Lower leg skin (tissue), 4 donors: Measurements from ENCODE around the gene NRL. TPM values are rescaled to one million over a fixed set of nuclear protein-coding genes. Genes with fewer than 3 reads are reported as not detected.

Experiments
- DNase-seq, 2 donors: peaks; one replicate each; pipeline ENCODE4 v3.0.0-alpha.2; 2019; ENCODE audit warnings: low spot score in 2 of 2
- H3K4me3 ChIP-seq: fragments of 200-600 bp; sonication (generic); 2 replicates; pipeline ENCODE4 v1.5.1; 2017; ENCODE audit warnings: mild to moderate bottlenecking, low read depth; ENCODE audit not compliant: poor library complexity, severe bottlenecking
- CTCF ChIP-seq, 3 donors: fragments of 450-650 bp; IDR thresholded peaks; one replicate each; pipeline ENCODE4 v1.5.1; 2016; ENCODE audit warnings: antibody characterized with exemption in 3 of 3, mild to moderate bottlenecking in 3 of 3, moderate library complexity in 2 of 3
- POLR2A ChIP-seq, 2 donors: fragments of 450-650 bp; IDR thresholded peaks; one replicate each; pipeline ENCODE4 v1.6.1; 2016 to 2017; ENCODE audit warnings: antibody characterized with exemption in 2 of 2, mild to moderate bottlenecking in 1 of 2, moderate library complexity in 1 of 2
- WGBS, 2 donors: methylation state at CpG; one replicate each; pipeline ENCODE4 v1.1.5; 2018; 5-methylcytosine and 5-hydroxymethylcytosine counted together
- intact Hi-C: fragments of 100-400 bp; cut with DNase I; formaldehyde crosslinking; loops from one replicate; pipeline ENCODE4 v1.15.0; 2023; ENCODE audit warnings: low total_unique reads
- total RNA-seq, 4 donors: library from RNA; depleted of rRNA; stranded (reverse); fragments of >200 nt; gene quantifications; one replicate each; pipeline ENCODE4 v1.1.0, GENCODE V29; 2016

Gene NRL
- total RNA-seq, 4 donors from 2014 or later, result 0.52 to 2.4 (median 2.2) TPM; not detected in 1

- no peak for DNase-seq
- intact Hi-C loops, result no loop called here
- TF ChIP-seq CTCF (IDR thresholded peaks at IDR 0.05) (no peak), POLR2A (IDR thresholded peaks at IDR 0.05) (no peak)
- WGBS, 2 donors, result 88 to 95% methylated on average over 5 of the region's 5 CpGs
- H3K4me3 ChIP-seq, result no peak overlapping the region
These were observed 32.2 kb downstream of the NRL start for GRCh38 chr14:24082411-24083080.

- no peak for DNase-seq
- intact Hi-C loops, result no loop called here
- no peak overlapping the region for H3K4me3 ChIP-seq
- TF ChIP-seq POLR2A (IDR thresholded peaks at IDR 0.05) (no peak), CTCF (IDR thresholded peaks at IDR 0.05) (no peak)
- 23 to 34% methylated on average over 13 to 22 of the region's 26 CpGs for WGBS, 2 donors
These were observed 33.0 kb downstream of the NRL start for GRCh38 chr14:24081739-24082211.

- 0% methylated on average over 18 to 29 of the region's 74 CpGs for WGBS, 2 donors
- no peak for DNase-seq
- intact Hi-C loops, result no loop called here
- H3K4me3 ChIP-seq, result peak overlapping the region; percentile 37
- TF ChIP-seq POLR2A (IDR thresholded peaks at IDR 0.05), result no peak
- TF ChIP-seq CTCF (IDR thresholded peaks at IDR 0.05), result no peak
These were observed 33.6 kb downstream of the NRL start for GRCh38 chr14:24080888-24081738.

- no peak for DNase-seq
- TF ChIP-seq CTCF (IDR thresholded peaks at IDR 0.05) (no peak), POLR2A (IDR thresholded peaks at IDR 0.05) (no peak)
- 76 to 83% methylated on average over 6 of the region's 6 CpGs for WGBS, 2 donors
- no peak overlapping the region for H3K4me3 ChIP-seq
- intact Hi-C loops, result no loop called here
These were observed 34.6 kb downstream of the NRL start for GRCh38 chr14:24080142-24080530.

- no peak overlapping the region for H3K4me3 ChIP-seq
- intact Hi-C loops, result no loop called here
- no peak for TF ChIP-seq POLR2A (IDR thresholded peaks at IDR 0.05)
- TF ChIP-seq CTCF (IDR thresholded peaks at IDR 0.05), result no peak
- no peak for DNase-seq
- 92 to 94% methylated on average over 9 of the region's 9 CpGs for WGBS, 2 donors
These were observed 35.1 kb downstream of the NRL start for GRCh38 chr14:24079491-24080141.
